Measurements from ENCODE around the gene HSH2D. TPM values are rescaled to one million over a fixed set of nuclear protein-coding genes. Genes with fewer than 3 reads are reported as not detected.

HSH2D gene
- total RNA-seq: not detected in 2 replicates

GRCh38 chr19:16143399-16144215 lies at the start of gene HSH2D:
Gene HSH2D (plus strand): TSS chr19:16143685. CDS start chr19:16148751, 5,066 bp downstream.

GRCh38 chr19:16111160-16111908 lies 32.2 kb upstream of the HSH2D start, which contains the start of gene RAB8A:
Gene RAB8A (plus strand): TSS chr19:16111889. CDS start chr19:16111902, 13 bp downstream.

GRCh38 chr19:16185123-16185767 lies 41.8 kb downstream of the HSH2D start, which contains the start of gene FAM32A:
Gene FAM32A (plus strand): TSS chr19:16185410. CDS start chr19:16185443, 33 bp downstream.

GRCh38 chr19:16197622-16198369 lies 54.3 kb downstream of the HSH2D start, which contains the start of gene AP1M1:
Gene AP1M1 (plus strand): TSS chr19:16197911. CDS start chr19:16198027, 116 bp downstream.

Other genes with a start within 250 kb of the HSH2D start
- under 0.01 TPM in 1 of 2 replicates, not detected in the other for gene CYP4F2, start 245.6 kb upstream of the HSH2D start, total RNA-seq
- gene CYP4F11, start 209.2 kb upstream of the HSH2D start, total RNA-seq: not detected in 2 replicates
- not detected in 2 replicates for gene OR10H4, start 194.7 kb upstream of the HSH2D start, total RNA-seq
- 402 and 772 TPM in 2 replicates for gene TPM4, start 67.2 kb upstream of the HSH2D start, total RNA-seq
- gene RAB8A, start 31.8 kb upstream of the HSH2D start, total RNA-seq: 92.8 and 136 TPM in 2 replicates
- not detected in 2 replicates for gene CIB3, start 29.8 kb downstream of the HSH2D start, total RNA-seq
- gene FAM32A, start 41.7 kb downstream of the HSH2D start, total RNA-seq: 104 and 138 TPM in 2 replicates
- gene AP1M1, start 54.2 kb downstream of the HSH2D start, total RNA-seq: 47.8 and 100 TPM in 2 replicates
- gene KLF2, start 181.1 kb downstream of the HSH2D start, total RNA-seq: 3.1 and 3.2 TPM in 2 replicates